Body of pancreas (tissue), 4 donors: ENCODE results near the gene NPEPPS.
"Not testable (repeated sequence)": the region's sequence is repeated elsewhere in the genome, so short reads cannot be mapped to it uniquely, and the experiment has no call there.

Experiments
- POLR2A ChIP-seq, 3 donors: fragments of 450-650 bp; IDR thresholded peaks; one replicate each; pipeline ENCODE4 v1.6.1; 2016; ENCODE audit warnings: antibody characterized with exemption in 3 of 3, mild to moderate bottlenecking in 2 of 3
- TF ChIP-seq, protein P1 (sequence below), 7 experiments: fragments of 450-650 bp in 4 of 7; fragments of 200-600 bp in 3 of 7; sonication (generic) in 3 of 7; IDR thresholded peaks; one replicate each; pipeline ENCODE4 v1.5.1; 2016 to 2019; ENCODE audit warnings: antibody characterized with exemption in 7 of 7

DNA sequence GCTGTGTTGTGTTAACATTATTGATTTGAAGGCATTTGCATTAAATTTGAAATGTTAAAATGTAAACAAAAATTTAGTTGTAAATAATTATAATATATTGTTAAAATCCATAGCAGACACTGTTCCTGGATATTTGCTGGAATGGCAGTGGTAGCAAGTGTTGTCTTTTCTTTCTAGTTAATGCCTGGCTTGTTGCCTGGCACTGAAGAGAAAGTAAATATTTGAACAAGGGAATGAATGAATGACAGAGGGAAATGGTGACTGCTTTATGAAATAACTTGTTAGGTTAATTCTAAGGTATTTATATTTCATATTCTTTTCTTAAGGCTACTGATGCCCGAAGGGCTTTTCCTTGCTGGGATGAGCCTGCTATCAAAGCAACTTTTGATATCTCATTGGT, 51.5 kb downstream of the NPEPPS start:
- TF ChIP-seq, protein P1, sequence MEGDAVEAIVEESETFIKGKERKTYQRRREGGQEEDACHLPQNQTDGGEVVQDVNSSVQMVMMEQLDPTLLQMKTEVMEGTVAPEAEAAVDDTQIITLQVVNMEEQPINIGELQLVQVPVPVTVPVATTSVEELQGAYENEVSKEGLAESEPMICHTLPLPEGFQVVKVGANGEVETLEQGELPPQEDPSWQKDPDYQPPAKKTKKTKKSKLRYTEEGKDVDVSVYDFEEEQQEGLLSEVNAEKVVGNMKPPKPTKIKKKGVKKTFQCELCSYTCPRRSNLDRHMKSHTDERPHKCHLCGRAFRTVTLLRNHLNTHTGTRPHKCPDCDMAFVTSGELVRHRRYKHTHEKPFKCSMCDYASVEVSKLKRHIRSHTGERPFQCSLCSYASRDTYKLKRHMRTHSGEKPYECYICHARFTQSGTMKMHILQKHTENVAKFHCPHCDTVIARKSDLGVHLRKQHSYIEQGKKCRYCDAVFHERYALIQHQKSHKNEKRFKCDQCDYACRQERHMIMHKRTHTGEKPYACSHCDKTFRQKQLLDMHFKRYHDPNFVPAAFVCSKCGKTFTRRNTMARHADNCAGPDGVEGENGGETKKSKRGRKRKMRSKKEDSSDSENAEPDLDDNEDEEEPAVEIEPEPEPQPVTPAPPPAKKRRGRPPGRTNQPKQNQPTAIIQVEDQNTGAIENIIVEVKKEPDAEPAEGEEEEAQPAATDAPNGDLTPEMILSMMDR (IDR thresholded peaks at IDR 0.05) = not testable (repeated sequence)
- TF ChIP-seq POLR2A (IDR thresholded peaks at IDR 0.05) = not testable (repeated sequence)
